H1 (cell line): Measurements from ENCODE around the gene TAGLN2. TPM values are rescaled to one million over a fixed set of nuclear protein-coding genes. Genes with fewer than 3 reads are reported as not detected.

Experiments used
- TAF7 ChIP-seq: optimal IDR thresholded peaks from 2 replicates; pipeline ENCODE3; 2011; ENCODE audit warnings: low read depth, mild to moderate bottlenecking, inconsistent platforms, low read length, moderate library complexity, borderline replicate concordance
- polyA plus RNA-seq, 7 experiments: library from polyadenylated mRNA; depleted of rRNA in 3 of 7; stranded (reverse) in 5 of 7; unstranded in 2 of 7; fragments of >200 nt in 5 of 7; fragments of 200-250 nt in 2 of 7; gene quantifications; 1 replicate in 5 of 7; 2 replicates in 1 of 7; 4 replicates in 1 of 7; pipeline versions ENCODE4 v1.2.1 to v1.2.3, GENCODE V29; 2011 to 2013; ENCODE audit warnings: missing spikeins in 2 of 7, mixed read lengths in 2 of 7
- total RNA-seq: library from RNA; stranded (reverse); fragmentation: NEBNext Ultra II Directional; extraction: Animal tissue kit (Norgen Biotek cat#: 25700); gene quantifications from 2 replicates; pipeline ENCODE4 v1.2.1, GENCODE V29; 2021
- TF ChIP-seq, protein P1 (sequence below): fragments of 300-600 bp; sonication (generic); IDR thresholded peaks from 2 replicates; pipeline ENCODE4 v1.7.1; 2012; ENCODE audit warnings: low read length, moderate library complexity, mild to moderate bottlenecking, inconsistent platforms; ENCODE audit not compliant: insufficient replicate concordance

TAGLN2 gene
- total and polyA plus RNA-seq, 2 of the 8 experiments (the other 6 are each of a cell fraction or from before 2014, with no cell fraction given) = 93.0 to 114 TPM

DNA sequence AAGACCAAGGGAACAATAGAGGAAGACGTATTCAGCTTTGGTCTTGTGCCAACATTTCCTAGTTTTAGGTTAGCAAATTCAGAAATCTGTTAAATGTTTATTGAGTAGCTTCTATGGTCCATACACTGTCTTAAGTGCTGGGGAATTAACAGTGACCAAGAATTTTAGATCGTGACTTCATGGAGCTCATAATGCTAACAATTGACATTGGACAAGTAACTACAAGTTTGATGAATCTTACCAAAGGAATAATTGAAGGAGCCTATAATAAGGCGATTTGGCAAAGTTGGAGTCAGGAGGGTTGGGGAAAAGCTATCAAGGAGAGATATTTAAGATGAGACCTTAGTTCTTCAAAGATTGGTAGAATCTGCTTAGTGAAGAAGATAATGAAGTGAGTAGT, 30.1 kb upstream of the TAGLN2 start (continued):
- TF ChIP-seq, protein P1, sequence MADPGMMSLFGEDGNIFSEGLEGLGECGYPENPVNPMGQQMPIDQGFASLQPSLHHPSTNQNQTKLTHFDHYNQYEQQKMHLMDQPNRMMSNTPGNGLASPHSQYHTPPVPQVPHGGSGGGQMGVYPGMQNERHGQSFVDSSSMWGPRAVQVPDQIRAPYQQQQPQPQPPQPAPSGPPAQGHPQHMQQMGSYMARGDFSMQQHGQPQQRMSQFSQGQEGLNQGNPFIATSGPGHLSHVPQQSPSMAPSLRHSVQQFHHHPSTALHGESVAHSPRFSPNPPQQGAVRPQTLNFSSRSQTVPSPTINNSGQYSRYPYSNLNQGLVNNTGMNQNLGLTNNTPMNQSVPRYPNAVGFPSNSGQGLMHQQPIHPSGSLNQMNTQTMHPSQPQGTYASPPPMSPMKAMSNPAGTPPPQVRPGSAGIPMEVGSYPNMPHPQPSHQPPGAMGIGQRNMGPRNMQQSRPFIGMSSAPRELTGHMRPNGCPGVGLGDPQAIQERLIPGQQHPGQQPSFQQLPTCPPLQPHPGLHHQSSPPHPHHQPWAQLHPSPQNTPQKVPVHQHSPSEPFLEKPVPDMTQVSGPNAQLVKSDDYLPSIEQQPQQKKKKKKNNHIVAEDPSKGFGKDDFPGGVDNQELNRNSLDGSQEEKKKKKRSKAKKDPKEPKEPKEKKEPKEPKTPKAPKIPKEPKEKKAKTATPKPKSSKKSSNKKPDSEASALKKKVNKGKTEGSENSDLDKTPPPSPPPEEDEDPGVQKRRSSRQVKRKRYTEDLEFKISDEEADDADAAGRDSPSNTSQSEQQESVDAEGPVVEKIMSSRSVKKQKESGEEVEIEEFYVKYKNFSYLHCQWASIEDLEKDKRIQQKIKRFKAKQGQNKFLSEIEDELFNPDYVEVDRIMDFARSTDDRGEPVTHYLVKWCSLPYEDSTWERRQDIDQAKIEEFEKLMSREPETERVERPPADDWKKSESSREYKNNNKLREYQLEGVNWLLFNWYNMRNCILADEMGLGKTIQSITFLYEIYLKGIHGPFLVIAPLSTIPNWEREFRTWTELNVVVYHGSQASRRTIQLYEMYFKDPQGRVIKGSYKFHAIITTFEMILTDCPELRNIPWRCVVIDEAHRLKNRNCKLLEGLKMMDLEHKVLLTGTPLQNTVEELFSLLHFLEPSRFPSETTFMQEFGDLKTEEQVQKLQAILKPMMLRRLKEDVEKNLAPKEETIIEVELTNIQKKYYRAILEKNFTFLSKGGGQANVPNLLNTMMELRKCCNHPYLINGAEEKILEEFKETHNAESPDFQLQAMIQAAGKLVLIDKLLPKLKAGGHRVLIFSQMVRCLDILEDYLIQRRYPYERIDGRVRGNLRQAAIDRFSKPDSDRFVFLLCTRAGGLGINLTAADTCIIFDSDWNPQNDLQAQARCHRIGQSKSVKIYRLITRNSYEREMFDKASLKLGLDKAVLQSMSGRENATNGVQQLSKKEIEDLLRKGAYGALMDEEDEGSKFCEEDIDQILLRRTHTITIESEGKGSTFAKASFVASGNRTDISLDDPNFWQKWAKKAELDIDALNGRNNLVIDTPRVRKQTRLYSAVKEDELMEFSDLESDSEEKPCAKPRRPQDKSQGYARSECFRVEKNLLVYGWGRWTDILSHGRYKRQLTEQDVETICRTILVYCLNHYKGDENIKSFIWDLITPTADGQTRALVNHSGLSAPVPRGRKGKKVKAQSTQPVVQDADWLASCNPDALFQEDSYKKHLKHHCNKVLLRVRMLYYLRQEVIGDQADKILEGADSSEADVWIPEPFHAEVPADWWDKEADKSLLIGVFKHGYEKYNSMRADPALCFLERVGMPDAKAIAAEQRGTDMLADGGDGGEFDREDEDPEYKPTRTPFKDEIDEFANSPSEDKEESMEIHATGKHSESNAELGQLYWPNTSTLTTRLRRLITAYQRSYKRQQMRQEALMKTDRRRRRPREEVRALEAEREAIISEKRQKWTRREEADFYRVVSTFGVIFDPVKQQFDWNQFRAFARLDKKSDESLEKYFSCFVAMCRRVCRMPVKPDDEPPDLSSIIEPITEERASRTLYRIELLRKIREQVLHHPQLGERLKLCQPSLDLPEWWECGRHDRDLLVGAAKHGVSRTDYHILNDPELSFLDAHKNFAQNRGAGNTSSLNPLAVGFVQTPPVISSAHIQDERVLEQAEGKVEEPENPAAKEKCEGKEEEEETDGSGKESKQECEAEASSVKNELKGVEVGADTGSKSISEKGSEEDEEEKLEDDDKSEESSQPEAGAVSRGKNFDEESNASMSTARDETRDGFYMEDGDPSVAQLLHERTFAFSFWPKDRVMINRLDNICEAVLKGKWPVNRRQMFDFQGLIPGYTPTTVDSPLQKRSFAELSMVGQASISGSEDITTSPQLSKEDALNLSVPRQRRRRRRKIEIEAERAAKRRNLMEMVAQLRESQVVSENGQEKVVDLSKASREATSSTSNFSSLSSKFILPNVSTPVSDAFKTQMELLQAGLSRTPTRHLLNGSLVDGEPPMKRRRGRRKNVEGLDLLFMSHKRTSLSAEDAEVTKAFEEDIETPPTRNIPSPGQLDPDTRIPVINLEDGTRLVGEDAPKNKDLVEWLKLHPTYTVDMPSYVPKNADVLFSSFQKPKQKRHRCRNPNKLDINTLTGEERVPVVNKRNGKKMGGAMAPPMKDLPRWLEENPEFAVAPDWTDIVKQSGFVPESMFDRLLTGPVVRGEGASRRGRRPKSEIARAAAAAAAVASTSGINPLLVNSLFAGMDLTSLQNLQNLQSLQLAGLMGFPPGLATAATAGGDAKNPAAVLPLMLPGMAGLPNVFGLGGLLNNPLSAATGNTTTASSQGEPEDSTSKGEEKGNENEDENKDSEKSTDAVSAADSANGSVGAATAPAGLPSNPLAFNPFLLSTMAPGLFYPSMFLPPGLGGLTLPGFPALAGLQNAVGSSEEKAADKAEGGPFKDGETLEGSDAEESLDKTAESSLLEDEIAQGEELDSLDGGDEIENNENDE = no peak
- no peak for TF ChIP-seq TAF7
